Stimulated activated CD4-positive, alpha-beta T cell treated with anti-CD3 and anti-CD28 coated beads, TNF-alpha, amount 100 ng/mL, for 1 hour (primary cell): ENCODE data around the gene ASB18.
"Not testable (repeated sequence)": the region's sequence is repeated elsewhere in the genome, so short reads cannot be mapped to it uniquely, and the experiment has no call there.

Experiments used
- DNase-seq, 3 donors: peaks; one replicate each; pipeline ENCODE4 v3.0.0-alpha.2; 2020; ENCODE audit warnings: low read depth in 3 of 3, low spot score in 1 of 3

Gene ASB18

GRCh38 chr2:236264256-236264655, at the start of gene ASB18:
Gene ASB18 (minus strand): TSS chr2:236264406. CDS start chr2:236264345, 61 bp downstream.
- no peak for DNase-seq

- no peak for DNase-seq
Measured at GRCh38 chr2:236311286-236311685, 47.1 kb upstream of the ASB18 start.

GRCh38 chr2:236309669-236310029, 45.4 kb upstream of the ASB18 start:
- DNase-seq = no peak

- no peak for DNase-seq
Measured at GRCh38 chr2:236308855-236309668, 44.9 kb upstream of the ASB18 start.

- no peak for DNase-seq
Measured at GRCh38 chr2:236307641-236308040, 43.4 kb upstream of the ASB18 start.

GRCh38 chr2:236306825-236307540, 42.8 kb upstream of the ASB18 start:
- DNase-seq = no peak

GRCh38 chr2:236305964-236306605, 41.9 kb upstream of the ASB18 start:
- no peak for DNase-seq

GRCh38 chr2:236305531-236305930, 41.3 kb upstream of the ASB18 start:
- no peak for DNase-seq

- no peak for DNase-seq
Measured at GRCh38 chr2:236303935-236304334, 39.7 kb upstream of the ASB18 start.

GRCh38 chr2:236302555-236302954, 38.3 kb upstream of the ASB18 start:
- no peak for DNase-seq

GRCh38 chr2:236298924-236299475, 34.8 kb upstream of the ASB18 start:
- DNase-seq = no peak

GRCh38 chr2:236295481-236295880, 31.3 kb upstream of the ASB18 start:
- DNase-seq = no peak

GRCh38 chr2:236294647-236295046, 30.4 kb upstream of the ASB18 start:
- DNase-seq = no peak

GRCh38 chr2:236293241-236293810, 29.1 kb upstream of the ASB18 start:
- DNase-seq = no peak

GRCh38 chr2:236291911-236292310, 27.7 kb upstream of the ASB18 start:
- DNase-seq = no peak

GRCh38 chr2:236291476-236291875, 27.3 kb upstream of the ASB18 start:
- DNase-seq = no peak

GRCh38 chr2:236290742-236291425, 26.7 kb upstream of the ASB18 start:
- DNase-seq = no peak

- no peak for DNase-seq
Measured at GRCh38 chr2:236289766-236290462, 25.7 kb upstream of the ASB18 start.

GRCh38 chr2:236288373-236288772, 24.2 kb upstream of the ASB18 start:
- DNase-seq = not testable (repeated sequence)

- no peak for DNase-seq
Measured at GRCh38 chr2:236287656-236288055, 23.4 kb upstream of the ASB18 start.
